ENCODE data around the gene CRHR1. TPM values are rescaled to one million over a fixed set of nuclear protein-coding genes. Genes with fewer than 3 reads are reported as not detected.

The CRHR1 gene
- total RNA-seq, 2 donors from 2014 or later, result 0.71 TPM; not detected in 1

GRCh38 chr17:45814622-45815606 is 30.8 kb downstream of the CRHR1 start:
- H3K4me3 Mint-ChIP-seq, result no peak overlapping the region
- H3K9me3 Mint-ChIP-seq, result no peaks in the 10 kb centered on the region
- no peak overlapping the region for H3K27ac Mint-ChIP-seq
- H3K4me1 Mint-ChIP-seq, result no peaks in the 10 kb centered on the region
- peaks cover 12% of the 10 kb centered on the region for H3K27me3 Mint-ChIP-seq
- H3K36me3 Mint-ChIP-seq (ENCODE audit: low read depth), result no peaks in the 10 kb centered on the region
- no peak for ATAC-seq (replicated peaks)

- H3K36me3 Mint-ChIP-seq (ENCODE audit: low read depth), result no peaks in the 10 kb centered on the region
- H3K4me1 Mint-ChIP-seq, result no peaks in the 10 kb centered on the region
- H3K4me3 Mint-ChIP-seq, result no peak overlapping the region
- no peak for ATAC-seq (replicated peaks)
- peaks cover 12% of the 10 kb centered on the region for H3K27me3 Mint-ChIP-seq
- H3K27ac Mint-ChIP-seq, result no peak overlapping the region
- no peaks in the 10 kb centered on the region for H3K9me3 Mint-ChIP-seq
Measured at GRCh38 chr17:45815752-45816151, 31.6 kb downstream of the CRHR1 start.

DNA sequence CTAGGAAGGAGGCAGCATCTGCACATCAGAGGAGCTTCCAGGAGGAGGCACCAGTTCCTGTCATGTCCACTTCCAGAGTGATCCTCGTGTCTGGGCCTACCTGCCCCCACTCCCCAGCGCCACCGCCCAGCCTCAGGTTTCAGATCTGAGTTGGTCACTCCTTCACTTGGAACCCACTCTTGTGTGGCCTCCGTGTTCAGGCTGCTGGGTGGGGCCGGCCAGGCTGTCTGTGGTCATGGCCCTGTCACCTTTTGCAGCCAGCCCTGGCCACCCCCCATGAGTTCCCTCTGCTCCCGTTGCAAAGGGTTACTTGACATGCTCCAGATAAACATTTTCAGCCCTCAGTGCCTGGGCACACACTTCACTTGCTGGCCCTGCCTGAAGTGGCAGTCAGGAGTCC is 33.9 kb downstream of the CRHR1 start:
- Mint-ChIP-seq H3K4me1 (no peaks in the 10 kb centered on the region), H3K4me3 (no peak overlapping the region), H3K36me3 (ENCODE audit: low read depth) (no peaks in the 10 kb centered on the region), H3K27ac (no peak overlapping the region), H3K9me3 (no peaks in the 10 kb centered on the region), H3K27me3 (peaks cover 4% of the 10 kb centered on the region)
- ATAC-seq (replicated peaks), result no peak

- Mint-ChIP-seq H3K4me3 (no peak overlapping the region), H3K36me3 (ENCODE audit: low read depth) (no peaks in the 10 kb centered on the region), H3K9me3 (no peaks in the 10 kb centered on the region), H3K27me3 (no peaks in the 10 kb centered on the region), H3K27ac (no peak overlapping the region), H3K4me1 (no peaks in the 10 kb centered on the region)
- no peak for ATAC-seq (replicated peaks)
Measured at GRCh38 chr17:45818699-45819098, 34.6 kb downstream of the CRHR1 start.

GRCh38 chr17:45819632-45820031 is 35.5 kb downstream of the CRHR1 start:
- H3K9me3 Mint-ChIP-seq, result no peaks in the 10 kb centered on the region
- no peaks in the 10 kb centered on the region for H3K4me1 Mint-ChIP-seq
- ATAC-seq (replicated peaks), result no peak
- H3K4me3 Mint-ChIP-seq, result no peak overlapping the region
- H3K27ac Mint-ChIP-seq, result no peak overlapping the region
- H3K27me3 Mint-ChIP-seq, result no peaks in the 10 kb centered on the region
- H3K36me3 Mint-ChIP-seq (ENCODE audit: low read depth), result no peaks in the 10 kb centered on the region

DNA sequence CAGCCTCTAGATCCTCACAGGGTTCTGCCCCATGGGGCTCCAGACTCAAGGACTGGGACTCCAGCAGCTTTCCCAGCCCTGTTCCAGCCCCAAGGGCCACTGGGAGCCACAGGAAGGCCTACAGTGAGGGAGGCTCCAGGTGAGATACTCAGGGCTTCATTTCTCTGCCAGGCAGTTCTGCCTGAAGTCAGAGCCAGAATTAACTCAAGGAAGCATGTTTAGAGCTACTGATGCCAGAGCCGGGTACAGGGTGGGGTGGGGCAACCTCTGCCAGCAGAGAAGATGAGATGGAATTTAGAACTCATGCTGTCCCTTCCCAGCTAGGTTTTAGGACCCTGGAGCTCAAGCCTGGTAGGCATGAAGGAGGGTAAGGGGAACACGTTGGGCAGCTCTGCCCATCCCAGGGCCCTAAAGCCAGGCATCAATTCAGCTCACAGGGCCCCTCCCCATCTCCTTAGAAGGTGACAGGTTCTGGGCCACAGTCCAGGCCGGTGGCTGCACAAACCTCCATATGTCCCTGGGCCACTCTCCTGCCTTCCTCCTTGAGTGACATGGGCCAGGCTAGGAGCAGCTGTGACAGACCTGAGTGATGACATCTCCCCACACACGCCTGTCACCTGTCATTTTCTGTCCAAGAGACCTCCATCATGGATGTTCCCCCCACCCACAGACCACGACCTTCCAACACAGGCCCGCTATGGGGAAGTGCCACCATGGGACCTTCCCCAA is 36.1 kb downstream of the CRHR1 start:
- no peaks in the 10 kb centered on the region for H3K36me3 Mint-ChIP-seq (ENCODE audit: low read depth)

GRCh38 chr17:45821147-45821546 is 37.0 kb downstream of the CRHR1 start:
- H3K9me3 Mint-ChIP-seq, result no peaks in the 10 kb centered on the region
- H3K27me3 Mint-ChIP-seq, result no peaks in the 10 kb centered on the region
- H3K4me3 Mint-ChIP-seq, result no peak overlapping the region
- ATAC-seq (replicated peaks), result no peak
- no peak overlapping the region for H3K27ac Mint-ChIP-seq
- no peaks in the 10 kb centered on the region for H3K36me3 Mint-ChIP-seq (ENCODE audit: low read depth)
- no peaks in the 10 kb centered on the region for H3K4me1 Mint-ChIP-seq

More for the DNA sequence above, 36.1 kb downstream of the CRHR1 start:
- Mint-ChIP-seq H3K27ac (no peak overlapping the region), H3K4me3 (no peak overlapping the region), H3K4me1 (no peaks in the 10 kb centered on the region), H3K27me3 (no peaks in the 10 kb centered on the region), H3K9me3 (no peaks in the 10 kb centered on the region)
- ATAC-seq (replicated peaks), result no peak

GRCh38 chr17:45823598-45823997 is 39.5 kb downstream of the CRHR1 start:
- Mint-ChIP-seq H3K27ac (no peak overlapping the region), H3K4me1 (no peaks in the 10 kb centered on the region), H3K4me3 (no peak overlapping the region), H3K9me3 (no peaks in the 10 kb centered on the region), H3K36me3 (ENCODE audit: low read depth) (no peaks in the 10 kb centered on the region), H3K27me3 (no peaks in the 10 kb centered on the region)
- peak; percentile 47 for ATAC-seq (replicated peaks)

DNA sequence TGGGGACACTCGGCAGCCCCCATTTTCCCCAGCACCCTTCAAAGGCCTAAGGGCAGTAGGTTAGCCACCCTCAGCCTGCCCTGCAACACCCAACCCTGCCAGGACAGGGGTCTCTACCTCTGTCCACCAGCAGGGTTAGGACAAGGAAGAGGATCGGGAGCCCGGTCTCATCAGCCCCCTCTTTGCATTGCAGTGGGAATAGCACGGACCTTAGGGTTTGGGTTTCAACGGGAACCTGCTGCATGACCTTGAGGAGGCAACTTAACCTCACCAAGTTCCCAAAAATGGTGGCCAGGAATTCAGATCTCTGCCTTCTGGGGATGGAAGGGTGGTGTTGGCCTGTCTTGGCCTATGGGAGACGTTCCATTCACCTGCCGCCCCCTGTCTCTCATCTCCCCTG is 40.4 kb downstream of the CRHR1 start:
- no peaks in the 10 kb centered on the region for H3K4me1 Mint-ChIP-seq
- H3K9me3 Mint-ChIP-seq, result no peaks in the 10 kb centered on the region
- no peak for ATAC-seq (replicated peaks)
- H3K27me3 Mint-ChIP-seq, result no peaks in the 10 kb centered on the region
- H3K36me3 Mint-ChIP-seq (ENCODE audit: low read depth), result no peaks in the 10 kb centered on the region
- H3K27ac Mint-ChIP-seq, result no peak overlapping the region
- no peak overlapping the region for H3K4me3 Mint-ChIP-seq

- no peaks in the 10 kb centered on the region for H3K4me1 Mint-ChIP-seq
- ATAC-seq (replicated peaks), result no peak
- H3K36me3 Mint-ChIP-seq (ENCODE audit: low read depth), result no peaks in the 10 kb centered on the region
- no peaks in the 10 kb centered on the region for H3K27me3 Mint-ChIP-seq
- H3K4me3 Mint-ChIP-seq, result no peak overlapping the region
- H3K27ac Mint-ChIP-seq, result no peak overlapping the region
- no peaks in the 10 kb centered on the region for H3K9me3 Mint-ChIP-seq
Measured at GRCh38 chr17:45824901-45825492, 40.9 kb downstream of the CRHR1 start.

DNA sequence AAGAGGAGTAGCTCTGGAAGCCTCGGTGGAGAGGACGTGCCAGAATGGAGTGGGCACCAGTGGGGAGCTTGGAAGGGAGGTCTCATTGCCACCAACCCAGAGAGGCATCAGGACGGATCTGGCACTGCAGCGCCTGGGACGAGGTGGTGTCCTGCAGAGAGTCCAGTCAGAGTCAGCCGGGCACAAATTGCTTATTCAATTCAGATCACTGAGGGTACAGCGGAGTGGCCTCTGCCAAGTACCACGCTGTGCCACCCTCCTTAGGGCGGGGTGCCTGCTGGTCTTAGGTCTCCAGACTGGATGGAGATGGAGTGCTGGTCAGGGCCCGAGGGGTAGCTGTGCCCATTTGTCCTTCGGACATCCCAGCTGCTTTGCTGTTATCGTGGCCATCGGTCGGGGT is 41.7 kb downstream of the CRHR1 start:
- Mint-ChIP-seq H3K4me3 (no peak overlapping the region), H3K9me3 (no peaks in the 10 kb centered on the region), H3K4me1 (no peaks in the 10 kb centered on the region), H3K36me3 (ENCODE audit: low read depth) (no peaks in the 10 kb centered on the region), H3K27me3 (no peaks in the 10 kb centered on the region), H3K27ac (no peak overlapping the region)
- ATAC-seq (replicated peaks), result no peak

- no peak for ATAC-seq (replicated peaks)
- no peaks in the 10 kb centered on the region for H3K27me3 Mint-ChIP-seq
Measured at GRCh38 chr17:45826919-45827588, 42.9 kb downstream of the CRHR1 start.

GRCh38 chr17:45828171-45828570 is 44.1 kb downstream of the CRHR1 start:
- Mint-ChIP-seq H3K9me3 (no peaks in the 10 kb centered on the region), H3K27me3 (no peaks in the 10 kb centered on the region), H3K4me1 (no peaks in the 10 kb centered on the region), H3K36me3 (ENCODE audit: low read depth) (no peaks in the 10 kb centered on the region), H3K4me3 (no peak overlapping the region), H3K27ac (no peak overlapping the region)
- no peak for ATAC-seq (replicated peaks)

More at GRCh38 chr17:45826919-45827588, 42.9 kb downstream of the CRHR1 start:
- Mint-ChIP-seq H3K9me3 (no peaks in the 10 kb centered on the region), H3K36me3 (ENCODE audit: low read depth) (no peaks in the 10 kb centered on the region), H3K4me3 (no peak overlapping the region), H3K27ac (no peak overlapping the region), H3K4me1 (no peaks in the 10 kb centered on the region)

DNA sequence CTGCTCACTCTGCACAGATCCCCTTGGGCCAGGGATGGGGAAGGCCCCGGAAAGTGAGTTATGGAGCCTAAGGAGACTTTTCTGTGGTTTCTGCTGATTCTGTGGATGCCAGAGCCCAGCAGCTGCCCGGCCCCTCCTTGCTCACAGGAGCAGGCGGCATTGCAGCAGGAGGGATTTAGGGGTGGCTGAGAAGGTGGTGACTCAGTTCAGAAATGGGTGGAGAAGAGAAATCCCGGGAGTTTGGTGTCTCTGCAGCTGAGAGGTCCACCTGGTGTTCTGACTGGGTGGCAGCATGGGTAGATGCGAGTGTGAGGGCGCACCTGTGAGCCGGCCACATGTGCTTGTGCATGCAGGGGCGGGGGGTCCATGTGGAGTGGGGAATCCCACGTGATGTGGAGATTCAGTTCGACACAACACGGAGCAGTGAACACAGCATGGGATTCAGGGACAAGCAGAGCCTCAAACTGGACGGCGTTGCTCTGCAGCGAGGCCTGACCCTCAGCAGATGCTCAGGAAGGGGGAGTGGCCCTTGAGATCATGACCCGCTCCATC is 44.5 kb downstream of the CRHR1 start:
- Mint-ChIP-seq H3K27ac (no peak overlapping the region), H3K36me3 (ENCODE audit: low read depth) (no peaks in the 10 kb centered on the region), H3K4me3 (no peak overlapping the region), H3K27me3 (no peaks in the 10 kb centered on the region), H3K9me3 (no peaks in the 10 kb centered on the region), H3K4me1 (no peaks in the 10 kb centered on the region)
- no peak for ATAC-seq (replicated peaks)
